ENCODE data around the gene EIF1.
"Not testable (repeated sequence)": the region's sequence is repeated elsewhere in the genome, so short reads cannot be mapped to it uniquely, and the experiment has no call there.

The EIF1 gene

GRCh38 chr17:41656249-41657023 lies 32.2 kb upstream of the EIF1 start:
- no peak for DNase-seq

GRCh38 chr17:41657176-41657754 lies 31.4 kb upstream of the EIF1 start:
- DNase-seq, result no peak

- no peak for DNase-seq
Observed at GRCh38 chr17:41657936-41658335, 30.7 kb upstream of the EIF1 start.

GRCh38 chr17:41658846-41659245 lies 29.8 kb upstream of the EIF1 start:
- peak; percentile 22 for DNase-seq

- no peak for DNase-seq
Observed at GRCh38 chr17:41659427-41660212, 29.1 kb upstream of the EIF1 start.

- DNase-seq, result no peak
Observed at GRCh38 chr17:41660221-41660711, 28.4 kb upstream of the EIF1 start.

- DNase-seq, result no peak
Observed at GRCh38 chr17:41663451-41664171, 25.1 kb upstream of the EIF1 start.

GRCh38 chr17:41664172-41664457 lies 24.6 kb upstream of the EIF1 start:
- no peak for DNase-seq

GRCh38 chr17:41664587-41665565 lies 23.8 kb upstream of the EIF1 start:
- no peak for DNase-seq

- peak; percentile 94 for DNase-seq
Observed at GRCh38 chr17:41665566-41666236, 23.0 kb upstream of the EIF1 start.

GRCh38 chr17:41666237-41666641 lies 22.4 kb upstream of the EIF1 start:
- peak; percentile 67 for DNase-seq

- DNase-seq, result peak; percentile 93
Observed at GRCh38 chr17:41666708-41667279, 21.9 kb upstream of the EIF1 start.

- peak; percentile 42 for DNase-seq
Observed at GRCh38 chr17:41667280-41668041, 21.2 kb upstream of the EIF1 start.

GRCh38 chr17:41672153-41672552 lies 16.5 kb upstream of the EIF1 start:
- no peak for DNase-seq

- DNase-seq, result not testable (repeated sequence)
Observed at GRCh38 chr17:41675157-41676057, 13.3 kb upstream of the EIF1 start.

GRCh38 chr17:41676058-41676419 lies 12.6 kb upstream of the EIF1 start:
- DNase-seq, result no peak

GRCh38 chr17:41678411-41678906 lies 10.2 kb upstream of the EIF1 start:
- DNase-seq, result peak; percentile 58

- peak; percentile 97 for DNase-seq
Observed at GRCh38 chr17:41678907-41679739, 9.6 kb upstream of the EIF1 start.

All from hematopoietic multipotent progenitor cell treated with erythropoietin and hydrocortisone succinate and interleukin-3 and kit ligand, for 4 days (in vitro differentiated cells).